Effector memory CD8-positive, alpha-beta T cell (primary cell): ENCODE data around the gene TMEM269.
"Not testable (repeated sequence)": the region's sequence is repeated elsewhere in the genome, so short reads cannot be mapped to it uniquely, and the experiment has no call there.

Experiments
- ATAC-seq: fragments of 150-1000 bp; cut with Tn5 transposase; replicated peaks from 2 replicates; pipeline ENCODE4 v1.10.0; 2021; ENCODE audit warnings: mild to moderate bottlenecking, moderate library complexity
- DNase-seq, 3 experiments: peaks; one replicate each; pipeline ENCODE4 v3.0.0; 2021
- H3K27ac Mint-ChIP-seq, 2 donors: one replicate each; pipeline ENCODE4 v1.8.0; 2022; ENCODE audit warnings: mild to moderate bottlenecking in 2 of 2, mixed read lengths in 2 of 2, moderate library complexity in 2 of 2
- H3K27me3 Mint-ChIP-seq, 2 donors: one replicate each; pipeline ENCODE4 v1.8.0; 2022; ENCODE audit warnings: mixed read lengths in 2 of 2
- H3K36me3 Mint-ChIP-seq: one replicate; pipeline ENCODE4 v1.8.0; 2022; ENCODE audit warnings: mild to moderate bottlenecking, moderate library complexity, mixed read lengths; ENCODE audit not compliant: insufficient read depth
- H3K4me1 Mint-ChIP-seq, 2 donors: one replicate each; pipeline ENCODE4 v1.8.0; 2022; ENCODE audit warnings: low read depth in 2 of 2, mixed read lengths in 2 of 2
- H3K4me3 Mint-ChIP-seq, 2 donors: one replicate each; pipeline ENCODE4 v1.8.0; 2022; ENCODE audit warnings: mild to moderate bottlenecking in 2 of 2, mixed read lengths in 2 of 2, moderate library complexity in 2 of 2
- H3K9me3 Mint-ChIP-seq, 2 donors: one replicate each; pipeline ENCODE4 v1.8.0; 2022; ENCODE audit warnings: mixed read lengths in 2 of 2

Gene TMEM269

GRCh38 chr1:42806171-42806570, 21.4 kb downstream of the TMEM269 start:
- no peak overlapping the region for H3K27ac Mint-ChIP-seq
- no peak for DNase-seq
- no peak for ATAC-seq
- no peaks in the 10 kb centered on the region for H3K4me1 Mint-ChIP-seq
- peaks cover 9% of the 10 kb centered on the region for H3K36me3 Mint-ChIP-seq
- peaks cover 0 to 4% of the 10 kb centered on the region in 2 donors for H3K27me3 Mint-ChIP-seq
- no peak overlapping the region for H3K4me3 Mint-ChIP-seq
- H3K9me3 Mint-ChIP-seq: no peaks in the 10 kb centered on the region

- Mint-ChIP-seq H3K4me3 (no peak overlapping the region), H3K27me3 (peaks cover 0 to 4% of the 10 kb centered on the region in 2 donors), H3K36me3 (peaks cover 9% of the 10 kb centered on the region), H3K4me1 (peaks cover 0 to 3% of the 10 kb centered on the region in 2 donors), H3K27ac (peak overlapping the region in 1 of 2 donors; percentile 10), H3K9me3 (no peaks in the 10 kb centered on the region)
- DNase-seq (no peak), ATAC-seq (no peak)
These were observed 21.8 kb downstream of the TMEM269 start for GRCh38 chr1:42806593-42806992.

GRCh38 chr1:42807056-42807668, 22.4 kb downstream of the TMEM269 start:
- DNase-seq: no peak
- Mint-ChIP-seq H3K4me1 (peaks cover 0 to 4% of the 10 kb centered on the region in 2 donors), H3K27ac (peak overlapping the region in 1 of 2 donors; percentile 10), H3K4me3 (no peak overlapping the region), H3K36me3 (peaks cover 9% of the 10 kb centered on the region), H3K9me3 (no peaks in the 10 kb centered on the region), H3K27me3 (peaks cover 0 to under 1% of the 10 kb centered on the region in 2 donors)
- no peak for ATAC-seq

- ATAC-seq, H3K4me3 Mint-ChIP-seq: not testable (repeated sequence)
These were observed 30.0 kb downstream of the TMEM269 start for GRCh38 chr1:42814815-42815214.

GRCh38 chr1:42815941-42816584, 31.3 kb downstream of the TMEM269 start:
- peak overlapping the region; percentile 74 to 89 for H3K27ac Mint-ChIP-seq
- no peaks in the 10 kb centered on the region for H3K9me3 Mint-ChIP-seq
- no peaks in the 10 kb centered on the region for H3K36me3 Mint-ChIP-seq
- H3K27me3 Mint-ChIP-seq: no peaks in the 10 kb centered on the region
- H3K4me1 Mint-ChIP-seq: peaks cover 12 to 28% of the 10 kb centered on the region in 2 donors
- ATAC-seq: no peak
- DNase-seq: no peak
- H3K4me3 Mint-ChIP-seq: peak overlapping the region; percentile 76 to 87

More at GRCh38 chr1:42814815-42815214, 30.0 kb downstream of the TMEM269 start:
- not testable (repeated sequence) for H3K9me3 Mint-ChIP-seq, DNase-seq, H3K27ac Mint-ChIP-seq, H3K27me3 Mint-ChIP-seq, H3K36me3 Mint-ChIP-seq
- peaks cover 12 to 28% of the 10 kb centered on the region in 2 donors for H3K4me1 Mint-ChIP-seq

GRCh38 chr1:42816585-42817439, 32.0 kb downstream of the TMEM269 start, which contains the start of the genes ERMAP and SVBP:
Gene ERMAP, plus strand, starts transcription at chr1:42817122. Its CDS starts 13,327 bp downstream, at chr1:42830449.
Gene SVBP, minus strand, starts transcription at chr1:42817397. Its CDS starts 853 bp downstream, at chr1:42816544.
- no peaks in the 10 kb centered on the region for H3K27me3 Mint-ChIP-seq
- no peaks in the 10 kb centered on the region for H3K9me3 Mint-ChIP-seq
- peak within 1 kb of the TSS; percentile 74 to 89 for H3K27ac Mint-ChIP-seq
- peaks cover 12 to 24% of the 10 kb centered on the region in 2 donors for H3K4me1 Mint-ChIP-seq
- ATAC-seq (peak; percentile 84), DNase-seq (peak; percentile 87 to 91 (median 88))
- H3K4me3 Mint-ChIP-seq: peak within 1 kb of the TSS; percentile 76 to 87
- H3K36me3 Mint-ChIP-seq: no peaks in the 10 kb centered on the region

- H3K27me3 Mint-ChIP-seq: no peaks in the 10 kb centered on the region
- H3K9me3 Mint-ChIP-seq: no peaks in the 10 kb centered on the region
- H3K4me3 Mint-ChIP-seq: peak overlapping the region; percentile 76 to 87
- H3K27ac Mint-ChIP-seq: peak overlapping the region; percentile 74 to 89
- no peak for ATAC-seq
- no peak for DNase-seq
- H3K36me3 Mint-ChIP-seq: no peaks in the 10 kb centered on the region
- peaks cover 12 to 24% of the 10 kb centered on the region in 2 donors for H3K4me1 Mint-ChIP-seq
These were observed 32.6 kb downstream of the TMEM269 start for GRCh38 chr1:42817440-42817767.

GRCh38 chr1:42817976-42818375, 33.2 kb downstream of the TMEM269 start:
- DNase-seq: no peak
- Mint-ChIP-seq H3K4me1 (peaks cover 12 to 24% of the 10 kb centered on the region in 2 donors), H3K4me3 (peak overlapping the region in 1 of 2 donors; percentile 76), H3K27me3 (no peaks in the 10 kb centered on the region), H3K9me3 (no peaks in the 10 kb centered on the region), H3K27ac (no peak overlapping the region), H3K36me3 (no peaks in the 10 kb centered on the region)
- ATAC-seq: no peak

- no peak overlapping the region for H3K4me3 Mint-ChIP-seq
- no peak for ATAC-seq
These were observed 36.0 kb downstream of the TMEM269 start for GRCh38 chr1:42820813-42821212.

GRCh38 chr1:42821690-42822089, 36.9 kb downstream of the TMEM269 start:
- ATAC-seq (no peak), DNase-seq (no peak)
- no peaks in the 10 kb centered on the region for H3K36me3 Mint-ChIP-seq
- peaks cover 4 to 15% of the 10 kb centered on the region in 2 donors for H3K4me1 Mint-ChIP-seq
- no peaks in the 10 kb centered on the region for H3K9me3 Mint-ChIP-seq
- no peak overlapping the region for H3K27ac Mint-ChIP-seq
- H3K27me3 Mint-ChIP-seq: no peaks in the 10 kb centered on the region
- H3K4me3 Mint-ChIP-seq: no peak overlapping the region

More at GRCh38 chr1:42820813-42821212, 36.0 kb downstream of the TMEM269 start:
- Mint-ChIP-seq H3K4me1 (peaks cover 12 to 24% of the 10 kb centered on the region in 2 donors), H3K27ac (no peak overlapping the region), H3K27me3 (no peaks in the 10 kb centered on the region), H3K36me3 (no peaks in the 10 kb centered on the region), H3K9me3 (no peaks in the 10 kb centered on the region)
- no peak for DNase-seq

GRCh38 chr1:42822800-42823392, 38.1 kb downstream of the TMEM269 start:
- no peaks in the 10 kb centered on the region for H3K36me3 Mint-ChIP-seq
- no peak for DNase-seq
- peaks cover 2 to 8% of the 10 kb centered on the region in 2 donors for H3K4me1 Mint-ChIP-seq
- no peak overlapping the region for H3K4me3 Mint-ChIP-seq
- no peaks in the 10 kb centered on the region for H3K9me3 Mint-ChIP-seq
- no peaks in the 10 kb centered on the region for H3K27me3 Mint-ChIP-seq
- ATAC-seq: no peak
- H3K27ac Mint-ChIP-seq: no peak overlapping the region

- DNase-seq (no peak), ATAC-seq (no peak)
- H3K4me3 Mint-ChIP-seq: no peak overlapping the region
- H3K4me1 Mint-ChIP-seq: no peaks in the 10 kb centered on the region
- no peaks in the 10 kb centered on the region for H3K27me3 Mint-ChIP-seq
- H3K9me3 Mint-ChIP-seq: no peaks in the 10 kb centered on the region
- H3K27ac Mint-ChIP-seq: no peak overlapping the region
- H3K36me3 Mint-ChIP-seq: no peaks in the 10 kb centered on the region
These were observed 39.8 kb downstream of the TMEM269 start for GRCh38 chr1:42824481-42825035.
